HUES6 (cell line): Measurements from ENCODE around the gene INAFM1.

Experiments used
- H3K27ac ChIP-seq: 2 replicates; pipeline ENCODE4 v1.7.0; 2013; ENCODE audit warnings: low read depth, mild to moderate bottlenecking, low read length, inconsistent platforms
- H3K27me3 ChIP-seq: 2 replicates; pipeline ENCODE4 v1.6.1; 2013; ENCODE audit warnings: low read length; ENCODE audit not compliant: control insufficient read depth, insufficient read depth
- H3K36me3 ChIP-seq: 2 replicates; pipeline ENCODE4 v1.6.1; 2013; ENCODE audit warnings: low read length; ENCODE audit not compliant: control insufficient read depth, insufficient read depth
- H3K4me1 ChIP-seq: 2 replicates; pipeline ENCODE4 v1.6.1; 2013; ENCODE audit warnings: low read length; ENCODE audit not compliant: control insufficient read depth, insufficient read depth
- H3K4me3 ChIP-seq: 2 replicates; pipeline ENCODE4 v1.5.1; 2013; ENCODE audit warnings: low read depth, low read length
- H3K9ac ChIP-seq: one replicate; pipeline ENCODE4 v1.6.1; 2013; ENCODE audit warnings: mild to moderate bottlenecking, low read length
- H3K9me3 ChIP-seq: 2 replicates; pipeline ENCODE4 v1.6.1; 2013; ENCODE audit warnings: low read depth, low read length; ENCODE audit not compliant: control insufficient read depth, insufficient read depth

Gene INAFM1

GRCh38 chr19:47274071-47274890, at the start of gene INAFM1:
TSS of gene INAFM1 (plus strand) at chr19:47274885. CDS start at chr19:47274920, 35 bp downstream.
- Histone ChIP-seq H3K36me3 (peaks cover 20% of the 10 kb centered on the region), H3K4me1 (peaks cover 16% of the 10 kb centered on the region), H3K27me3 (peaks cover 11% of the 10 kb centered on the region), H3K27ac (peak within 1 kb of the TSS; percentile 93; the same call in 1 of the 2 replicates), H3K9me3 (no peaks in the 10 kb centered on the region), H3K4me3 (peak within 1 kb of the TSS; percentile 90), H3K9ac (peak within 1 kb of the TSS; percentile 91)

- Histone ChIP-seq H3K9ac (peak overlapping the region; percentile 81), H3K9me3 (no peaks in the 10 kb centered on the region), H3K4me3 (peak overlapping the region; percentile 86), H3K4me1 (peaks cover 30% of the 10 kb centered on the region), H3K27ac (peak overlapping the region; percentile 90; the same call in 1 of the 2 replicates), H3K36me3 (peaks cover 25% of the 10 kb centered on the region), H3K27me3 (no peaks in the 10 kb centered on the region; the same call in 1 of the 2 replicates)
Observed at GRCh38 chr19:47225746-47226425, 48.8 kb upstream of the INAFM1 start.

- Histone ChIP-seq H3K27ac (peak overlapping the region; percentile 90), H3K9me3 (no peaks in the 10 kb centered on the region), H3K27me3 (no peaks in the 10 kb centered on the region; the same call in 1 of the 2 replicates), H3K36me3 (peaks cover 17% of the 10 kb centered on the region), H3K9ac (peak overlapping the region; percentile 81), H3K4me3 (peak overlapping the region; percentile 86), H3K4me1 (peaks cover 34% of the 10 kb centered on the region)
Observed at GRCh38 chr19:47226426-47227351, 48.0 kb upstream of the INAFM1 start.

GRCh38 chr19:47227352-47228167, 47.1 kb upstream of the INAFM1 start:
- Histone ChIP-seq H3K9ac (peak overlapping the region; percentile 81), H3K36me3 (peaks cover 9% of the 10 kb centered on the region), H3K9me3 (no peaks in the 10 kb centered on the region), H3K4me3 (peak overlapping the region; percentile 86), H3K4me1 (peaks cover 41% of the 10 kb centered on the region), H3K27me3 (no peaks in the 10 kb centered on the region; the same call in 1 of the 2 replicates), H3K27ac (peak overlapping the region; percentile 90)

- H3K4me1 ChIP-seq: peaks cover 42% of the 10 kb centered on the region
Observed at GRCh38 chr19:47228168-47228936, 46.3 kb upstream of the INAFM1 start.

GRCh38 chr19:47228937-47229675, 45.6 kb upstream of the INAFM1 start:
- H3K27me3 ChIP-seq: no peaks in the 10 kb centered on the region; the same call in 1 of the 2 replicates
- H3K27ac ChIP-seq: no peak overlapping the region
- 0 out of 2 replicates have a peak, but pooled peaks cover 5% of the 10 kb centered on the region for H3K36me3 ChIP-seq
- H3K4me1 ChIP-seq: peaks cover 42% of the 10 kb centered on the region
- H3K9ac ChIP-seq: peak overlapping the region; percentile 82
- H3K4me3 ChIP-seq: peak overlapping the region; percentile 86
- no peaks in the 10 kb centered on the region for H3K9me3 ChIP-seq

More at GRCh38 chr19:47228168-47228936, 46.3 kb upstream of the INAFM1 start:
- no peaks in the 10 kb centered on the region for H3K9me3 ChIP-seq
- peak overlapping the region; percentile 86 for H3K4me3 ChIP-seq
- peaks cover 9% of the 10 kb centered on the region for H3K36me3 ChIP-seq
- H3K27me3 ChIP-seq: no peaks in the 10 kb centered on the region; the same call in 1 of the 2 replicates
- H3K27ac ChIP-seq: peak overlapping the region; percentile 90; the same call in 1 of the 2 replicates
- peak overlapping the region; percentile 82 for H3K9ac ChIP-seq

- Histone ChIP-seq H3K9ac (peak overlapping the region; percentile 82), H3K9me3 (no peaks in the 10 kb centered on the region), H3K27ac (no peak overlapping the region), H3K4me1 (peaks cover 42% of the 10 kb centered on the region), H3K4me3 (peak overlapping the region; percentile 86), H3K36me3 (0 out of 2 replicates have a peak, but pooled peaks cover 5% of the 10 kb centered on the region), H3K27me3 (no peaks in the 10 kb centered on the region; the same call in 1 of the 2 replicates)
Observed at GRCh38 chr19:47229676-47230053, 45.0 kb upstream of the INAFM1 start.

- Histone ChIP-seq H3K9ac (peak overlapping the region; percentile 82), H3K27ac (peak overlapping the region; percentile 68; the same call in 1 of the 2 replicates), H3K36me3 (0 out of 2 replicates have a peak, but pooled peaks cover 2% of the 10 kb centered on the region), H3K4me1 (peaks cover 40% of the 10 kb centered on the region), H3K9me3 (no peaks in the 10 kb centered on the region), H3K27me3 (no peaks in the 10 kb centered on the region; the same call in 1 of the 2 replicates), H3K4me3 (peak overlapping the region; percentile 86)
Observed at GRCh38 chr19:47230054-47230920, 44.4 kb upstream of the INAFM1 start.
